GM12873 (cell line): ENCODE measurements around the gene RNF112.

Experiments
- TF ChIP-seq, protein P1 (sequence below): IDR thresholded peaks from 2 replicates; pipeline ENCODE4 v1.5.1; 2012; ENCODE audit warnings: low read depth, mild to moderate bottlenecking, moderate library complexity, low read length, control low read depth; ENCODE audit not compliant: insufficient read depth; ENCODE audit errors: missing control alignments

Gene RNF112

GRCh38 chr17:19433727-19434340 is 22.8 kb downstream of the RNF112 start:
- TF ChIP-seq, protein P1, sequence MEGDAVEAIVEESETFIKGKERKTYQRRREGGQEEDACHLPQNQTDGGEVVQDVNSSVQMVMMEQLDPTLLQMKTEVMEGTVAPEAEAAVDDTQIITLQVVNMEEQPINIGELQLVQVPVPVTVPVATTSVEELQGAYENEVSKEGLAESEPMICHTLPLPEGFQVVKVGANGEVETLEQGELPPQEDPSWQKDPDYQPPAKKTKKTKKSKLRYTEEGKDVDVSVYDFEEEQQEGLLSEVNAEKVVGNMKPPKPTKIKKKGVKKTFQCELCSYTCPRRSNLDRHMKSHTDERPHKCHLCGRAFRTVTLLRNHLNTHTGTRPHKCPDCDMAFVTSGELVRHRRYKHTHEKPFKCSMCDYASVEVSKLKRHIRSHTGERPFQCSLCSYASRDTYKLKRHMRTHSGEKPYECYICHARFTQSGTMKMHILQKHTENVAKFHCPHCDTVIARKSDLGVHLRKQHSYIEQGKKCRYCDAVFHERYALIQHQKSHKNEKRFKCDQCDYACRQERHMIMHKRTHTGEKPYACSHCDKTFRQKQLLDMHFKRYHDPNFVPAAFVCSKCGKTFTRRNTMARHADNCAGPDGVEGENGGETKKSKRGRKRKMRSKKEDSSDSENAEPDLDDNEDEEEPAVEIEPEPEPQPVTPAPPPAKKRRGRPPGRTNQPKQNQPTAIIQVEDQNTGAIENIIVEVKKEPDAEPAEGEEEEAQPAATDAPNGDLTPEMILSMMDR = peak; percentile 28

DNA sequence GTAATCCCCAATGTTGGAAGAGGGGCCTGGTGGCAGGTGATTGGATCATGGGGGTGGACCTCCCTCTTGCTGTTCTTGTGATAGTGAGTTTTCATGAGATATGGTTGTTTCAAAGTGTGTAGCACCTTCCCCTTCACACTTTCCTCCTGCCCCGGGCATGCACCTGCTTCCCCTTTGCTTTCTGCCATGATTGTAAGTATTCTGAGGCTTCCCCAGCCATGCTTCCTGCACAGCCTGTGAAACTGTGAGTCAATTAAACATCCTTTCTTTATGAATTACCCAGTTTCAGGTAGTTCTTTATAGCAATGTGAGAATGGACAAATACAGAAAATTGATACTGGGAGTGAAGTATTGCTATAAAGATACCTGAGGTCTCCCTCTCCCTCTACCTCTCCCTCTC is 29.4 kb downstream of the RNF112 start:
- TF ChIP-seq, protein P1 = no peak

GRCh38 chr17:19442731-19443130 is 31.7 kb downstream of the RNF112 start:
- TF ChIP-seq, protein P1 = no peak

- TF ChIP-seq, protein P1 = no peak
Measured at GRCh38 chr17:19443148-19443547, 32.1 kb downstream of the RNF112 start.

DNA sequence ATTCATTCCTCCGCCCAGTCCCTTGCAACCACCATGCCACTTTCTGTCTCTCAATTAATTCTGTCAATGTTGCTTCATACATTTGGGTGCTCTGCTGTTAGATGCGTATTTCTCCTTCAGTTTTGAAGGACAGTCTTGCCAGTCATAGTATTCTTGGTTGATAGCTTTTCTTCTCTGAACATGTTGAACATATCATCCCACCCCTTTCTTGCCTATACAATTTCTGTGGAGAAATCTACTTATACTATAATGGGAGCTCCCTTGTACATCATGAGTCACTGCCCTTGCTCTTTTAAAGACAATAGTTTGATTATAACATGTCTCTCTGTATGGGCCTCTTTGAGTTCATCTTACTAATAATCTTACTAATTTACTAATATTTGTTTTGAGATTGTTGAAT is 34.1 kb downstream of the RNF112 start:
- TF ChIP-seq, protein P1 = no peak

DNA sequence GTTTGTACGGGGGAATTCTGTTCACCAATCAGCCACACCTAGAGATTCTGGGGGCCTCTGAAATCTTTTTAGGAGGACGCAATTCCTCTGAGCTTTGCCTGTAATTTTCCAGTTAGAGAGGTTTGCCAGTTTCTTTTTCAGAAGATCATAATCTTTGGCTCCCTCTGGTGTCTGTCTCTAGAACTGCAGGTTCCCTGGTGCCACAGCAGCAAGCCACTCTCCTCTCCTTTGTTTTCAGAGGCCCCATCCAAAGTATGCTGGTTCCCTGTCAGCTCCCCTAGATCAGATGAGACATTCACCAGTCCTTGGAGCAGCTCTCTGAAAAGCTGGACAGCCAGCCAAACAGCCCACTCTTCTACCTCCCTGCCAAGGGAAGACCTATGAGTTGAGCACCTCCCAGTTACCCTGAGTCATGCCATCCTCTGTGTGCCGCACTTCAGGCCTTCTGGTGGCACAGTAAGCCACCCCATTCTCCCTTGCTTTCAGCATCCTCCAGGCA is 36.1 kb downstream of the RNF112 start:
- TF ChIP-seq, protein P1 = peak; percentile 88

DNA sequence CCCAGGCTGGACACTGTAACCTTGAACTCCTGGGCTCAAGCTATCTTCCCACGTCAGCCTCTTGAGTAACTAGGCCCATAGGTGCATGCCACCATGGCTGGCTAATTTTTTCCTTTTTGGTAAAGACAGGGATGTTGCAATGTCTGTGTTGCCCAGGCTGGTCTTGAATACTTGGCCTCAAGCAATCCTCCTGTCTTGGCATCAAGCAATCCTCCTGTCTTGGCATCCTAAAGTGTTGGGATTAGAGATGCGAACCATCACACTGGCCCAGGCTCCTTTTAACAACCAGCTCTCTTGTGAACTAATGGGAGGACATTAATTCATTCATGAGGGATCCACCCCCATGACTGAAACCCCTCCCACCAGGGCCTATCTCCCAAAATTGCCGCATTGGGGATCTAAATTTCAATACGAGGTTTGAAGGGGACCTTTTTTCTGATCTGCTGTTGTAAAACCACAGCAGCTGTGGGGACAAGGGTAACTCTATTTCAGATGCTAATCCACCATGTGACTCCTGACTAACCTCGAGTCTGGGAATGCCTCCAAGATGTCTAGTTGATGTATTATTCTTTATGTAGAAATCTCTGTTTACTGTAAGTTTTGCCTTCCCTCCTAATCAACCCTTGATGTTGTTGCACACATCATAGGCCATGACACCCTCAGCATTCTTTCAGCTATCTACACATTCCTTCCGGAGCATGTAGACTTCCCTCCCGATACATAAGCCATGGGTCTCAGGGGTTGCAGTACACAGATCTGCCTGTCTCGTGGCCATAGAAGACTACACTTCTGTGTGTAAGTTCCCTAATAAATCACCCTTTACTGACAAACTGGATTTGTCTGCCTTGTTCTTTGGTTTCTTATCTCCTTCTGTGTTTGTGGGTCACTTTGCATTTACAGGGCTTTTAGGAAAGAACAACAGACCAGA is 37.6 kb downstream of the RNF112 start:
- TF ChIP-seq, protein P1 = no peak
